OCI-LY7 (cell line): Measurements from ENCODE around the gene CTNNA1.

Experiments
- EZH2phosphoT487 ChIP-seq: fragments of 200-600 bp; sonication (generic); IDR thresholded peaks from 2 replicates; pipeline ENCODE4 v1.6.1; 2018; ENCODE audit warnings: low read depth, borderline replicate concordance, mild to moderate bottlenecking, mixed run types, antibody characterized with exemption, low read length, moderate library complexity, mixed read lengths
- TF ChIP-seq, protein P1 (sequence below): fragments of 200-600 bp; sonication (generic); conservative IDR thresholded peaks from 2 replicates; pipeline ENCODE4 v1.5.1; 2014; ENCODE audit warnings: mild to moderate bottlenecking, antibody characterized with exemption, low read length, moderate library complexity, mixed read lengths

DNA sequence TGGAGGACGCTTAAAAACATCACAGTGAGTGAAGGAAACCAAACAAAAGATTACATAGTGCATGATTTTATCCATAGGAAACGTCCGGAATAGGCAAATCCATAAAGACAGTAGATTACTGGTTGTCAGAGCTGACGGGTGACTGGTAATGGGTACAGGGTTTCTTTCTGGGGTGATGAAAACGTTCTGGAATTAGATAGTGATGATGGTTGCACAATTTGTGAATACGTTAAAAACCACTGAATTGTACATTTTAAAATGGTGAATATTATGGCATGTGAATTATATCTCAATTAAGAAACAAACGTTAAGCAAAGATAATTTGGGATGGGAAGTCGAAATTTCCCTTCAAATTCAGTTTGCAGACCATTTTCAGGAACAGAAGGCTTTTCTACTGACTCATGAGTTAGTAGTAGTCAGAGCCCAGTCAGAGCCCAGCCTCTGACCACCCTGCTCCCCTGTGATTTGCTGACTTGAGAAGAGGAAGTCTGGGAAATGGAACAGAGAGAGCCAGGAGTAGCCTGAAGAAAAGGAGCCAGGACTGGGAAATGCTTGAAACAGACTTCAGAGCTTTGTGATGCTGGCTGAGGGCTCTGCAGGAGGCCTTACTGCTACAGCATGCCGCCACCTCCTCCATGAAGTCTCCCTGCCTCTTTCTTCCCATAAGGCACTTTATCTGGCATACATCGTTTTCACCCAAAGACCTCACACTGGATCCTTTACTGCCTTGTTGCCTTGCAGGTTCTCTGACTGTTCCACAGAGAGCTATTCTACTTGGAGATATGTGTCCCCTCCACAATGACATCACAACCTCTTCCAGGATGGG, 46.4 kb upstream of the CTNNA1 start:
- TF ChIP-seq, protein P1, sequence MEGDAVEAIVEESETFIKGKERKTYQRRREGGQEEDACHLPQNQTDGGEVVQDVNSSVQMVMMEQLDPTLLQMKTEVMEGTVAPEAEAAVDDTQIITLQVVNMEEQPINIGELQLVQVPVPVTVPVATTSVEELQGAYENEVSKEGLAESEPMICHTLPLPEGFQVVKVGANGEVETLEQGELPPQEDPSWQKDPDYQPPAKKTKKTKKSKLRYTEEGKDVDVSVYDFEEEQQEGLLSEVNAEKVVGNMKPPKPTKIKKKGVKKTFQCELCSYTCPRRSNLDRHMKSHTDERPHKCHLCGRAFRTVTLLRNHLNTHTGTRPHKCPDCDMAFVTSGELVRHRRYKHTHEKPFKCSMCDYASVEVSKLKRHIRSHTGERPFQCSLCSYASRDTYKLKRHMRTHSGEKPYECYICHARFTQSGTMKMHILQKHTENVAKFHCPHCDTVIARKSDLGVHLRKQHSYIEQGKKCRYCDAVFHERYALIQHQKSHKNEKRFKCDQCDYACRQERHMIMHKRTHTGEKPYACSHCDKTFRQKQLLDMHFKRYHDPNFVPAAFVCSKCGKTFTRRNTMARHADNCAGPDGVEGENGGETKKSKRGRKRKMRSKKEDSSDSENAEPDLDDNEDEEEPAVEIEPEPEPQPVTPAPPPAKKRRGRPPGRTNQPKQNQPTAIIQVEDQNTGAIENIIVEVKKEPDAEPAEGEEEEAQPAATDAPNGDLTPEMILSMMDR = no peak
- TF ChIP-seq EZH2phosphoT487 = no peak
